Panc1 (cell line): Measurements from ENCODE around the gene SRPK1. TPM values are rescaled to one million over a fixed set of nuclear protein-coding genes. Genes with fewer than 3 reads are reported as not detected.
A peak's percentile ranks its signal among the peaks of the same experiment; 100 is the strongest.
"Not testable (repeated sequence)": the region's sequence is repeated elsewhere in the genome, so short reads cannot be mapped to it uniquely, and the experiment has no call there.

Source experiments
- ATAC-seq: fragments of 200-7000 bp; cut with Tn5 transposase; 2 replicates; pipeline ENCODE4 v1.9.1; 2020; ENCODE audit warnings: mild to moderate bottlenecking, moderate library complexity
- BruUV-seq: library from RNA; stranded (reverse); fragments of 400-500 nt; replicated peaks from 2 replicates; lab custom pipeline; 2021; lab: Mats Ljungman, UMichigan
- CTCF ChIA-PET: fragments of 300-600 bp; sonication (Branson Sonifier 250); formaldehyde crosslinking; loops from one replicate; lab custom pipeline; 2022; ENCODE audit warnings: antibody characterized with exemption; lab: Charles Lee
- POLR2A ChIA-PET: fragments of 300-600 bp; sonication (Branson Sonifier 250); formaldehyde crosslinking; loops from one replicate; lab custom pipeline; 2022; ENCODE audit warnings: antibody characterized with exemption; lab: Charles Lee
- DNase-seq: peaks from one replicate; pipeline ENCODE4 v3.0.0-alpha.2; 2010; ENCODE audit warnings: low read depth, low spot score
- H3K27ac ChIP-seq: 2 replicates; pipeline ENCODE4 v1.5.1; 2011; ENCODE audit warnings: mild to moderate bottlenecking, low read length, inconsistent platforms
- H3K27me3 ChIP-seq: fragments of 200-500 bp; sonication (Bioruptor generic); 2 replicates; pipeline ENCODE4 v1.6.0; 2014; ENCODE audit warnings: low read length, inconsistent platforms; ENCODE audit not compliant: control insufficient read depth, insufficient read depth
- H3K36me3 ChIP-seq: fragments of 200-500 bp; sonication (Bioruptor generic); 2 replicates; pipeline ENCODE4 v1.5.1; 2014; ENCODE audit warnings: inconsistent platforms, mild to moderate bottlenecking, low read length, moderate library complexity; ENCODE audit not compliant: control insufficient read depth, insufficient read depth
- H3K4me1 ChIP-seq: 2 replicates; pipeline ENCODE4 v1.5.1; 2011; ENCODE audit warnings: inconsistent platforms, mild to moderate bottlenecking, low read length, moderate library complexity; ENCODE audit not compliant: control insufficient read depth, insufficient read depth
- H3K4me3 ChIP-seq, 2 experiments: 2 replicates each; pipeline ENCODE4 v1.5.1; 2011 to 2012; ENCODE audit warnings: low read depth in 2 of 2, low read length in 2 of 2, mild to moderate bottlenecking in 2 of 2, inconsistent platforms in 1 of 2, moderate library complexity in 1 of 2
- H3K9me3 ChIP-seq: fragments of 200-500 bp; sonication (Bioruptor generic); 2 replicates; pipeline ENCODE4 v1.5.1; 2014; ENCODE audit warnings: low read depth, mild to moderate bottlenecking, inconsistent platforms, low read length, moderate library complexity; ENCODE audit not compliant: control insufficient read depth, insufficient read depth
- CTCF ChIP-seq: fragments of 450-650 bp; IDR thresholded peaks from 2 replicates; pipeline ENCODE4 v1.5.1; 2017; ENCODE audit warnings: mild to moderate bottlenecking
- POLR2AphosphoS5 ChIP-seq: IDR thresholded peaks from 2 replicates; pipeline ENCODE4 v1.6.1; 2012; ENCODE audit warnings: mild to moderate bottlenecking, low read depth, low read length, moderate library complexity
- REST ChIP-seq, 2 experiments: IDR thresholded peaks; 2 replicates each; pipeline ENCODE4 v1.6.1; 2011 to 2012; ENCODE audit warnings: low read depth in 2 of 2, control low read depth in 1 of 2, low read length in 1 of 2, mild to moderate bottlenecking in 1 of 2, moderate library complexity in 1 of 2; ENCODE audit not compliant: insufficient read depth in 1 of 2
- SIN3A ChIP-seq: IDR thresholded peaks from 2 replicates; pipeline ENCODE4 v1.6.1; 2012; ENCODE audit warnings: low read depth, mild to moderate bottlenecking, low read length, moderate library complexity, borderline replicate concordance; ENCODE audit not compliant: insufficient read depth
- TCF7L2 ChIP-seq: IDR thresholded peaks from 2 replicates; pipeline ENCODE4 v1.6.1; 2011; ENCODE audit warnings: mild to moderate bottlenecking, low read depth, low read length, inconsistent platforms
- in situ Hi-C: cut with HindIII; loops from 2 replicates; pipeline ENCODE4 v1.10.0; 2016; ENCODE audit warnings: low sequenced_read_pairs, low pct_unique_long_range_greater_than_20kb
- intact Hi-C: fragments of 100-400 bp; cut with micrococcal nuclease; formaldehyde crosslinking; loops from one replicate; pipeline ENCODE4 v1.10.0; 2022; ENCODE audit not compliant: unreplicated experiment
- total RNA-seq: library from RNA; stranded (reverse); gene quantifications from one replicate; pipeline ENCODE4 v1.2.1, GENCODE V29; 2021; ENCODE audit not compliant: unreplicated experiment

The SRPK1 gene
- total RNA-seq, 1 experiment from 2014 or later: 68.3 TPM

DNA sequence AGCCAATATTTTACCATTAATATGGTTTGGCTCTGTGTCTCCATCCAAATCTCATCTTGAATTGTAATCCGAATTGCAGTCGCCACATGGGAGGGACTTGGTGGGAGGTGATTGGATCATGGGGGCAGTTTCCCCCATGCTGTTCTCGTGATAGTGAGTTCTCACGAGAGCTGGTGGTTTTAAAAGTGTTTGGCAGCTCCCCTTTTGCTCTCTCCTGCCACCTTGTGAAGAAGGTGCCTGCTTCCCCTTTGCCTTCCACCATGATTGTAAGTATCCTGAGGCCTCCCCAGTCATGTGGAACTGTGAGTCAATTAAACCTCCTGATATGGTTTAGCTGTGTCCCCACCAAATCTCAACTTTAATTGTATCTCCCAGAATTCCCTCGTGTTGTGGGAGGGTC lies 18.4 kb upstream of the SRPK1 start:
- ATAC-seq, CTCF ChIA-PET, H3K27me3 ChIP-seq, H3K27ac ChIP-seq, H3K4me1 ChIP-seq, in situ Hi-C loops, intact Hi-C loops, BruUV-seq, DNase-seq, H3K4me3 ChIP-seq, POLR2A ChIA-PET, H3K36me3 ChIP-seq, H3K9me3 ChIP-seq: not testable (repeated sequence)
- peak; percentile 16; the same call in 1 of the 2 replicates for TF ChIP-seq CTCF

DNA sequence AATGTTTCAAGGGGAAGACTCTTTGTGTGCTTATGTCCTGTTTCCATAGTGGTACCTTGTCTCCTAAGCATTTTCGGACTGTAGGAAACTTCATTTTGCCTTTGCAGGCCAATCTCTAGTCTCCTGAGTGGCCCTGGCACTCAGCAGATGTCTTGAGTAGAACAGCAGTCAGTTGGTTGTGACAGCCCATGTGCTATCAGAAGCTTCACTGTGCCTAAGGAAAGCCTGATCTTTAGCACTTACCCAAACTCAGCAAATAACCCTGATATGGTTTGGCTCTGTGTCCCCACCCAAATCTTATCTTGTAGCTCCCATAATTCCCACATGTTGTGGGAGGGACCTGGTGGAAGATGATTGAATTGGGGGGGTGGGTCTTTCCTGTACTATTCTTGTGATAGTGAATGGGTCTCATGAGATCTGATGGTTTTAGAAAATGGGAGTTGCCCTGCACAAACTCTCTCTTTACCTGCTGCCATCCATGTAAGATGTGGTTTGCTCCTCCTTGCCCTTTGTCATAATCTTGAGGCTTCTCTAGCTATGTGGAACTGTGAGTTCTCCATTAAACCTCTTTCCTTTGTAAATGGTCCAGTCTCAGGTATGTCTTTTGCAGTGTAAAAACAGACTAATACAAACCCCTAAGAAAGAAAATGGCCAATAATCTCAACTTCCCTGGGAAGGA lies 15.9 kb upstream of the SRPK1 start:
- intact Hi-C loops: no loop called here
- in situ Hi-C loops: no loop called here
- Histone ChIP-seq H3K9me3 (no peaks in the 10 kb centered on the region), H3K4me1 (no peaks in the 10 kb centered on the region), H3K27me3 (no peaks in the 10 kb centered on the region), H3K4me3 (no peak overlapping the region), H3K27ac (no peak overlapping the region), H3K36me3 (no peaks in the 10 kb centered on the region)
- BruUV-seq: no TSS peak
- DNase-seq: no peak
- CTCF ChIA-PET: no interaction called here
- no peak for ATAC-seq
- no peak for TF ChIP-seq TCF7L2
- TF ChIP-seq CTCF: no peak
- no peak for TF ChIP-seq REST (IDR thresholded peaks at IDR 0.05; ENCODE audit: insufficient read depth in 1 of 2, low read depth in 2 of 2, low read length in 1 of 2)
- no peak for TF ChIP-seq POLR2AphosphoS5
- no peak for TF ChIP-seq SIN3A
- POLR2A ChIA-PET: interaction anchor here (0.7 kb wide), 1 partner anchor 150 kb away, joined by 4 read pairs; no protein-coding TSS in a partner anchor
